A673 (cell line): ENCODE results near the gene MYLK. TPM values are rescaled to one million over a fixed set of nuclear protein-coding genes. Genes with fewer than 3 reads are reported as not detected.

Source experiments
- BruUV-seq: library from RNA; stranded (reverse); fragments of 400-500 nt; replicated peaks from 2 replicates; lab custom pipeline; 2021; lab: Mats Ljungman, UMichigan
- CTCF ChIA-PET: fragments of 300-600 bp; sonication (Branson Sonifier 250); formaldehyde crosslinking; loops from one replicate; lab custom pipeline; 2022; ENCODE audit warnings: antibody characterized with exemption; lab: Charles Lee
- POLR2A ChIA-PET: fragments of 300-600 bp; sonication (Branson Sonifier 250); formaldehyde crosslinking; loops from one replicate; lab custom pipeline; 2022; ENCODE audit warnings: antibody characterized with exemption; ENCODE audit not compliant: low non-redundant PET; lab: Charles Lee
- DNase-seq: peaks from one replicate; pipeline ENCODE4 v3.0.0-alpha.2; 2015; ENCODE audit warnings: low spot score
- H3K27ac ChIP-seq: fragments of 200-600 bp; sonication (generic); 2 replicates; pipeline ENCODE4 v1.5.1; 2016; ENCODE audit warnings: mixed run types, low read depth, mild to moderate bottlenecking, mixed read lengths, antibody characterized with exemption, low read length; ENCODE audit not compliant: poor library complexity, severe bottlenecking
- H3K27me3 ChIP-seq: fragments of 200-600 bp; sonication (generic); replicated peaks from 2 replicates; pipeline ENCODE4 v1.6.1; 2017; ENCODE audit warnings: mixed run types, low read depth, mild to moderate bottlenecking, mixed read lengths, antibody characterized with exemption, low read length; ENCODE audit not compliant: insufficient read depth, poor library complexity
- H3K36me3 ChIP-seq: fragments of 200-600 bp; sonication (generic); 2 replicates; pipeline ENCODE4 v1.6.1; 2016; ENCODE audit warnings: mixed run types, mild to moderate bottlenecking, mixed read lengths, antibody characterized with exemption, low read length; ENCODE audit not compliant: insufficient read depth, poor library complexity, severe bottlenecking
- H3K4me1 ChIP-seq: fragments of 200-600 bp; sonication (generic); 2 replicates; pipeline ENCODE4 v1.6.1; 2017; ENCODE audit warnings: mixed run types, mild to moderate bottlenecking, mixed read lengths, antibody characterized with exemption, low read length; ENCODE audit not compliant: insufficient read depth, poor library complexity, severe bottlenecking
- H3K4me3 ChIP-seq: fragments of 200-600 bp; sonication (generic); 2 replicates; pipeline ENCODE4 v1.5.1; 2016; ENCODE audit warnings: low read depth, mixed run types, mild to moderate bottlenecking, mixed read lengths, low read length; ENCODE audit not compliant: poor library complexity, severe bottlenecking
- H3K9me3 ChIP-seq: fragments of 200-600 bp; sonication (generic); 2 replicates; pipeline ENCODE4 v1.6.1; 2016; ENCODE audit warnings: mixed run types, low read depth, mild to moderate bottlenecking, mixed read lengths, antibody characterized with exemption, low read length; ENCODE audit not compliant: poor library complexity, severe bottlenecking
- EZH2 ChIP-seq: fragments of 200-600 bp; sonication (generic); IDR thresholded peaks from 2 replicates; pipeline ENCODE4 v1.6.1; 2017; ENCODE audit warnings: borderline replicate concordance, low read depth, mild to moderate bottlenecking, mixed read lengths, antibody characterized with exemption, low read length; ENCODE audit not compliant: poor library complexity, severe bottlenecking
- intact Hi-C: fragments of 100-400 bp; cut with micrococcal nuclease; formaldehyde crosslinking; loops from one replicate; pipeline ENCODE4 v1.10.0; 2022; ENCODE audit not compliant: unreplicated experiment
- total RNA-seq: library from RNA; stranded (reverse); gene quantifications from 2 replicates; pipeline ENCODE4 v1.2.3, GENCODE V29; 2021
- TF ChIP-seq, protein P1 (sequence below): fragments of 300-800, 200-600 bp; sonication (generic); conservative IDR thresholded peaks from 2 replicates; pipeline ENCODE4 v1.5.1; 2017; ENCODE audit warnings: low read depth, mild to moderate bottlenecking, antibody characterized with exemption, low read length, moderate library complexity, mixed read lengths

The MYLK gene
- total RNA-seq, 1 experiment from 2014 or later = 3.9 TPM

DNA sequence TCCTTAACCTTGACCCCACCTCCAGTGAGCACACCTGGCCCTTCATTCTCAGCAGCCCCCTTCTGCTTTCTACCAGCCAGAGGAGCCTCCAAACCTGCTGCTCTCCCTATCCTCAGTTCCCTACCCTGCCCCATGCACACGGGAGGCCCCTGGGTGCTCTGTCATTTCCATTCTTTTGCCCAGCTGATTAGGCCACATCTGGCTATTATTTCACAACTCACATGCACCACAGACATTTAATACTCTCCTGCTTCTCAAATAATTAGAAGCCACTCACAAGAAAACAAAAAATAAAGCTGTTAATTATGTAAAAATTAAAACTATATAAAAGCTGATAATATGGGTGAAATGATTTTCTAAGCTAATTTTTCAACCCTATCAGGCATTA, 50.7 kb downstream of the MYLK start:
- Histone ChIP-seq H3K4me1 (no peaks in the 10 kb centered on the region), H3K27ac (no peak overlapping the region), H3K9me3 (peaks cover under 1% of the 10 kb centered on the region), H3K4me3 (no peak overlapping the region), H3K36me3 (no peaks in the 10 kb centered on the region), H3K27me3 (no peaks in the 10 kb centered on the region)
- DNase-seq = no peak
- TF ChIP-seq EZH2 = no peak
- TF ChIP-seq, protein P1, sequence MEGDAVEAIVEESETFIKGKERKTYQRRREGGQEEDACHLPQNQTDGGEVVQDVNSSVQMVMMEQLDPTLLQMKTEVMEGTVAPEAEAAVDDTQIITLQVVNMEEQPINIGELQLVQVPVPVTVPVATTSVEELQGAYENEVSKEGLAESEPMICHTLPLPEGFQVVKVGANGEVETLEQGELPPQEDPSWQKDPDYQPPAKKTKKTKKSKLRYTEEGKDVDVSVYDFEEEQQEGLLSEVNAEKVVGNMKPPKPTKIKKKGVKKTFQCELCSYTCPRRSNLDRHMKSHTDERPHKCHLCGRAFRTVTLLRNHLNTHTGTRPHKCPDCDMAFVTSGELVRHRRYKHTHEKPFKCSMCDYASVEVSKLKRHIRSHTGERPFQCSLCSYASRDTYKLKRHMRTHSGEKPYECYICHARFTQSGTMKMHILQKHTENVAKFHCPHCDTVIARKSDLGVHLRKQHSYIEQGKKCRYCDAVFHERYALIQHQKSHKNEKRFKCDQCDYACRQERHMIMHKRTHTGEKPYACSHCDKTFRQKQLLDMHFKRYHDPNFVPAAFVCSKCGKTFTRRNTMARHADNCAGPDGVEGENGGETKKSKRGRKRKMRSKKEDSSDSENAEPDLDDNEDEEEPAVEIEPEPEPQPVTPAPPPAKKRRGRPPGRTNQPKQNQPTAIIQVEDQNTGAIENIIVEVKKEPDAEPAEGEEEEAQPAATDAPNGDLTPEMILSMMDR = no peak
- no TSS peak for BruUV-seq
- intact Hi-C loops = no loop called here
- CTCF ChIA-PET = no interaction called here
- POLR2A ChIA-PET = no interaction called here

DNA sequence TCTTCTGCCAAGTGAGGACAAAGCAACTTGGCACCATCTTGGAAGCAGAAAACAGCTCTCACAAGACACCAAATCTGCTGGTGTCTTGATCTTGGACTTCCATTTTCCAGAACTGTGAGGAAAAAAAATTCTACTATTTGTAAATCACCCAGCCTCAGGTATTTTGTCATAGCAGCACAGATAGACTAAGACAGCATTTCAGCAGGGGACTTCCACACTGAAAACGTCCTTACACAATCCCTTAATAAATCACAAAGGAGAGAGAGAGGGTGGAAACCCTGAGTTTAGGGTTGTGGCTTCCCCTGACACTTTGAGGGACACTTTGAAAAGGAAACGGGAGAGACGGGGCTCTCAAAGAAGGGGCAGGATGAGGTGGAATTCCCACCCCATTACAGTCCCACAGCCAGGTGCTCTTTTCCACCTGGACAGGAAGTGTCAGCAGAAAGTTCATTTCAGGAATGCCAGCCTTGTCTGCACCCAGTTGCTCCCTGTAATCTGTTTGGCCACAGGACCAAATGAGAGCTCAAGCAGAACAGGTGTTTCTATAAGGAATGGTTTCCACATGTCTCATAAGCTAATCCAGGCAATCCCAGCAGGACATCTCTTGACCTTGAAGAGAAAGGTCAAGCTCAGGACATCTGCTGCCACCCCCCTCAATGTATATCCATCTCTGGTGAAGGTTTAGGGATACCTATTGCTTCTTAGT, 51.3 kb downstream of the MYLK start:
- no peak for DNase-seq

DNA sequence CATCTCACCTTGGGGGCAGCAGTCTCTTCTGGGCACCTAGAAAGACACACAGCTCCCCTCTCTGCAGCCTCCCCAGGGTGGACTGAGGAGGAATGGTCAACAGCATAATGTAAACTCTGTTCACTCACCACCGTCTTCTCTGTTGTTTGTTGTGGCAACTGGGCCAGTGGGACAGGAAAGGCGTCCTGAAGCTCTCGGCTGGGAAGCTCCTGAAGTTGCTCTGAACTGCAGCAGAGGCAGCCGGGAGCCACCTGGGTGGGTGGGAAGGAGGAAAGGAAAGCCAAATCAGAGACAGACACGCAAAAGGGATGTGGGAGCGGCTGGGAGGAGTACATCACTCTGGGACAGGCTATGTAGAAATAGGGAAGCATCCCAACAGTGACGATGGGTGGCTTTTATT, 52.7 kb downstream of the MYLK start:
- H3K4me3 ChIP-seq = no peak overlapping the region
- no peaks in the 10 kb centered on the region for H3K4me1 ChIP-seq
- H3K9me3 ChIP-seq = peaks cover 17% of the 10 kb centered on the region
- CTCF ChIA-PET = no interaction called here
- H3K27me3 ChIP-seq = no peaks in the 10 kb centered on the region
- intact Hi-C loops = no loop called here
- H3K36me3 ChIP-seq = no peaks in the 10 kb centered on the region
- no peak overlapping the region for H3K27ac ChIP-seq
- no peak for DNase-seq
- no TSS peak for BruUV-seq
- POLR2A ChIA-PET = no interaction called here
- no peak for TF ChIP-seq EZH2
- TF ChIP-seq, protein P1 = no peak

More for the DNA sequence above, 51.3 kb downstream of the MYLK start:
- BruUV-seq = no TSS peak
- Histone ChIP-seq H3K27ac (no peak overlapping the region), H3K4me1 (no peaks in the 10 kb centered on the region), H3K9me3 (peaks cover 6% of the 10 kb centered on the region), H3K27me3 (no peaks in the 10 kb centered on the region), H3K36me3 (no peaks in the 10 kb centered on the region), H3K4me3 (no peak overlapping the region)
- no peak for TF ChIP-seq EZH2
- TF ChIP-seq, protein P1 = no peak
- CTCF ChIA-PET = no interaction called here
- POLR2A ChIA-PET = no interaction called here
- intact Hi-C loops = no loop called here
